Prostate gland (tissue), 2 donors: Measurements from ENCODE around the gene BANF1.

Source experiments
- CTCF ChIP-seq, 4 experiments: fragments of 200-600 bp in 2 of 4; fragments of 450-650 bp in 2 of 4; sonication (generic) in 2 of 4; IDR thresholded peaks; 1 replicate in 3 of 4; 2 replicates in 1 of 4; pipeline ENCODE4 v1.5.1; 2016 to 2019; ENCODE audit warnings: antibody characterized with exemption in 4 of 4, mild to moderate bottlenecking in 2 of 4, moderate library complexity in 2 of 4
- POLR2A ChIP-seq: fragments of 450-650 bp; IDR thresholded peaks from one replicate; pipeline ENCODE4 v1.6.1; 2016; ENCODE audit warnings: antibody characterized with exemption, mild to moderate bottlenecking

DNA sequence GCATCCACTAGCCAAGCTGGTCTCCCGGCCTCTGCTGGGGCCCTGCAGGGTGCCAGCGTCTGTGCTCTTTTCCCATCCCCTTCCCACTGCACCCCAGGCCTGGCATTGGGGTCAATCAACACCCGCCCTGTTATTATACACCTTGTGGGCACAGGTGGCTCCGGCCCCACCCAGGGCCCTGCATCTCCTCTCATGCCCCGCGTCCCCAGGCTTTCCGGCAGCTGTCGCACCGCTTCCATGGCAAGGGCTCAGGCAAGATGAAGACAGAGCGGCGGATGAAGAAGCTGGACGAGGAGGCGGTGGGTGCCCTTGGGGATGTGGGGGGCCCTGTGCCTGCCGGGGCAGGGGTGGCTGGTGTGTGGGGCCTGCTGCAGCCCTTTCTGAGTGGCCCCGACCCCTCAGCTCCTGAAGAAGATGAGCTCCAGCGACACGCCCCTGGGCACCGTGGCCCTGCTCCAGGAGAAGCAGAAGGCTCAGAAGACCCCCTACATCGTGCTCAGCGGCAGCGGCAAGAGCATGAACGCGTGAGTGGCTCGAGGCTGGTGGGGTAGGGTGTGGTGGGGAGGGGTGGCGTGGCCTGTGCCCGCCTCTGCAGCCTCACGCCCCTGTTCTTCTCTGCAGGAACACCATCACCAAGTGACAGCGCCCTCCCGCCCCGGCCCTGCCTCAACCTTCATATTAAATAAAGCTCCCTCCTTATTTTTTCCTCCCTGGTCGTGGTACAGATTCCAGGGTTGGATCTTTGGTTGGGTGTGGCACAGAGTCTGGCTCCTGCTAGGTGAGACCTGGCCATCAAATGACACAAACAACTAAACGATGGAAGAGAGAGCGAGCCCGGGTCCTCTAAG is 23.7 kb upstream of the BANF1 start:
- TF ChIP-seq POLR2A = no peak
- TF ChIP-seq CTCF (IDR thresholded peaks at IDR 0.05) = no peak
